GM23338 (cell line): ENCODE data around the gene CAMLG.

Experiments
- CTCF ChIP-seq, 2 experiments: fragments of 200-600 bp in 1 of 2; sonication (generic) in 1 of 2; conservative IDR thresholded peaks; 2 replicates each; pipeline versions ENCODE4 v1.5.1 to v1.6.1; 2016 to 2017; ENCODE audit warnings: antibody characterized with exemption in 2 of 2, low read depth in 2 of 2, mild to moderate bottlenecking in 2 of 2, moderate library complexity in 1 of 2
- EZH2 ChIP-seq: fragments of 200-600 bp; sonication (generic); IDR thresholded peaks from one replicate; pipeline ENCODE4 v1.8.0; 2017; ENCODE audit warnings: antibody characterized with exemption, mild to moderate bottlenecking, low read depth; ENCODE audit not compliant: unreplicated experiment
- EZH2phosphoT487 ChIP-seq: fragments of 200-600 bp; sonication (generic); IDR thresholded peaks from one replicate; pipeline ENCODE4 v1.8.1; 2018; ENCODE audit warnings: antibody characterized with exemption; ENCODE audit not compliant: unreplicated experiment
- JUNB ChIP-seq: IDR thresholded peaks from one replicate; pipeline ENCODE4 v1.6.1; 2016; ENCODE audit warnings: antibody characterized with exemption; ENCODE audit not compliant: unreplicated experiment
- POLR2AphosphoS5 ChIP-seq: IDR thresholded peaks from 2 replicates; pipeline ENCODE4 v1.6.1; 2016; ENCODE audit warnings: antibody characterized with exemption, low read depth
- REST ChIP-seq: IDR thresholded peaks from one replicate; pipeline ENCODE4 v1.6.1; 2018; ENCODE audit warnings: antibody characterized with exemption; ENCODE audit not compliant: unreplicated experiment

- TF ChIP-seq CTCF (conservative IDR thresholded peaks at IDR 0.05; ENCODE audit: low read depth in 2 of 2) (no peak), POLR2AphosphoS5 (no peak), EZH2 (no peak), REST (no peak), EZH2phosphoT487 (no peak), JUNB (no peak)
These were observed 56.5 kb downstream of the CAMLG start for GRCh38 chr5:134794819-134795218.
